ENCODE results near the gene REEP2. TPM values are rescaled to one million over a fixed set of nuclear protein-coding genes. Genes with fewer than 3 reads are reported as not detected.

The REEP2 gene
- total RNA-seq, 1 experiment from 2014 or later: 49.0 TPM

- Histone ChIP-seq H3K23ac (ENCODE audit: insufficient read length, low read depth, low read length) (no peak overlapping the region), H3K18ac (ENCODE audit: insufficient read length, low read depth, low read length) (peak overlapping the region; percentile 94), H2AFZ (ENCODE audit: low read length) (no peak overlapping the region), H3K27ac (ENCODE audit: insufficient read length, low read depth, low read length) (no peak overlapping the region), H2BK120ac (ENCODE audit: low read depth, low read length, poor library complexity, severe bottlenecking) (no peak overlapping the region), H3K14ac (ENCODE audit: insufficient read depth, low read length) (peak overlapping the region; percentile 87; the same call in 1 of the 2 replicates), H3K79me1 (ENCODE audit: insufficient read depth, low read depth, low read length, poor library complexity, severe bottlenecking) (no peaks in the 10 kb centered on the region), H2BK15ac (ENCODE audit: low read depth, low read length) (no peak overlapping the region), H3K56ac (ENCODE audit: insufficient read length, low read depth, low read length) (no peak overlapping the region), H4K20me1 (ENCODE audit: control insufficient read depth, insufficient read depth, insufficient read length) (no peaks in the 10 kb centered on the region), H2AK5ac (ENCODE audit: insufficient read length, low read length) (no peak overlapping the region), H4K5ac (ENCODE audit: insufficient read length, low read depth, low read length) (no peak overlapping the region), H3T11ph (ENCODE audit: low read length) (no peak overlapping the region), H3K4me1 (ENCODE audit: insufficient read depth, low read length) (no peaks in the 10 kb centered on the region), H3K4me2 (ENCODE audit: insufficient read depth, insufficient read length, low read length) (peak overlapping the region; percentile 67), H3K9ac (ENCODE audit: extremely low read depth, insufficient read length, low read length) (peak overlapping the region; percentile 56), H4K91ac (ENCODE audit: insufficient read length, low read depth, low read length) (no peak overlapping the region), H4K8ac (replicated peaks; ENCODE audit: insufficient read length, low read depth, low read length) (no peak overlapping the region), H3K4ac (ENCODE audit: low read depth, low read length) (no peak overlapping the region), H3K27me3 (ENCODE audit: insufficient read depth, low read length) (no peaks in the 10 kb centered on the region; the same call in 1 of the 2 replicates), H2BK20ac (ENCODE audit: low read depth, low read length, poor library complexity, severe bottlenecking) (no peak overlapping the region), H3K79me2 (ENCODE audit: insufficient read depth, low read length) (no peaks in the 10 kb centered on the region), H2BK5ac (ENCODE audit: insufficient read length, low read length) (no peak overlapping the region), H3K23me2 (ENCODE audit: insufficient read length, low read depth, low read length, poor library complexity, severe bottlenecking) (peaks cover 23% of the 10 kb centered on the region), H2BK12ac (ENCODE audit: insufficient read length, low read depth, low read length) (no peak overlapping the region), H3K9me3 (ENCODE audit: control insufficient read depth, low read depth, low read length) (no peaks in the 10 kb centered on the region)
- TF ChIP-seq CTCF (conservative IDR thresholded peaks at IDR 0.05): peak; percentile 48; the same call in 2 of the 3 replicates
- Mint-ChIP-seq H3K36me3 (ENCODE audit: insufficient read depth in 1 of 3, low read depth in 3 of 3) (peaks cover 18 to 28% (median 26%) of the 10 kb centered on the region in 3 experiments), H3K4me3 (peak overlapping the region; percentile 86), H3K27ac (peak overlapping the region; percentile 32 to 92 (median 83); a peak in 4 of 7 replicates), H3K4me1 (peaks cover 27 to 31% of the 10 kb centered on the region in 2 experiments), H3K27me3 (ENCODE audit: low read depth) (peaks cover 19% of the 10 kb centered on the region), H3K9me3 (peaks cover 0 to 11% of the 10 kb centered on the region in 2 experiments; a peak in 2 of 5 replicates)
- peak; percentile 98 for DNase-seq
- WGBS (ENCODE audit: extremely low coverage, insufficient read length, low lambda C conversion rate): no CpG with 5 or more reads among the region's 64 CpGs
These were observed 25.8 kb downstream of the REEP2 start for GRCh38 chr5:138464388-138465260.

All from H9 (cell line).